Measurements from ENCODE around the gene COMT. TPM values are rescaled to one million over a fixed set of nuclear protein-coding genes. Genes with fewer than 3 reads are reported as not detected.

COMT gene
- total RNA-seq, 1 experiment from 2014 or later = 30.8 TPM

DNA sequence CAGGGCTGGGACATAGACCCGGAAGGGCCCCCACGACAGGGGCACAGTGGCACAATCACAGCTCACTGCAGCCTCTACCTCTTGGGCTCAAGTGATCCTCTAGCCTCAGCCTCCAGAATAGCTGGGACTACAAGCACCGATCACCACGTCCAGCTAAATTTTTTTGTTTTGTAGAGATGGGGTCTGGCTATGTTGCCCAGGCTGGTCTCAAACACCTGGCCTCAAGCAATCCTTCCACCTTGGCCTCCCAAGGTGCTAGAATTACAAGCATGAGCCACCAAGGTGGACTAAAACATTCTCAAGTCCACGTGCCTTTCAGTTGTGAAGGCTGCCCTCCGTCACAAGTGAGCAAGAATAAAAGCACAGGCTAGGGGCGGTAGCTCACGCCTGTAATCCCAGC lies 10.1 kb upstream of the COMT start:
- Mint-ChIP-seq H3K9me3 (peaks cover 19% of the 10 kb centered on the region), H3K36me3 (peaks cover 19% of the 10 kb centered on the region), H3K4me1 (no peaks in the 10 kb centered on the region), H3K27me3 (ENCODE audit: low read depth) (peaks cover 4% of the 10 kb centered on the region), H3K4me3 (no peak overlapping the region), H3K27ac (no peak overlapping the region)
- ATAC-seq (no peak), DNase-seq (ENCODE audit: low spot score) (no peak)
- POLR2A ChIA-PET = no interaction called here
- CTCF ChIA-PET = interaction anchor here (0.7 kb wide), 1 partner anchor 239 kb away, joined by 4 read pairs; no protein-coding TSS in a partner anchor
- TF ChIP-seq, protein P1, sequence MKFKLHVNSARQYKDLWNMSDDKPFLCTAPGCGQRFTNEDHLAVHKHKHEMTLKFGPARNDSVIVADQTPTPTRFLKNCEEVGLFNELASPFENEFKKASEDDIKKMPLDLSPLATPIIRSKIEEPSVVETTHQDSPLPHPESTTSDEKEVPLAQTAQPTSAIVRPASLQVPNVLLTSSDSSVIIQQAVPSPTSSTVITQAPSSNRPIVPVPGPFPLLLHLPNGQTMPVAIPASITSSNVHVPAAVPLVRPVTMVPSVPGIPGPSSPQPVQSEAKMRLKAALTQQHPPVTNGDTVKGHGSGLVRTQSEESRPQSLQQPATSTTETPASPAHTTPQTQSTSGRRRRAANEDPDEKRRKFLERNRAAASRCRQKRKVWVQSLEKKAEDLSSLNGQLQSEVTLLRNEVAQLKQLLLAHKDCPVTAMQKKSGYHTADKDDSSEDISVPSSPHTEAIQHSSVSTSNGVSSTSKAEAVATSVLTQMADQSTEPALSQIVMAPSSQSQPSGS (CRISPR knock-in tag; IDR thresholded peaks at IDR 0.05; ENCODE audit: borderline replicate concordance, low read depth) = no peak
- TF ChIP-seq NR1H2 (CRISPR knock-in tag; IDR thresholded peaks at IDR 0.05) (no peak), CREM (CRISPR knock-in tag; IDR thresholded peaks at IDR 0.05) (no peak), SP1 (CRISPR knock-in tag; conservative IDR thresholded peaks at IDR 0.05) (no peak)

DNA sequence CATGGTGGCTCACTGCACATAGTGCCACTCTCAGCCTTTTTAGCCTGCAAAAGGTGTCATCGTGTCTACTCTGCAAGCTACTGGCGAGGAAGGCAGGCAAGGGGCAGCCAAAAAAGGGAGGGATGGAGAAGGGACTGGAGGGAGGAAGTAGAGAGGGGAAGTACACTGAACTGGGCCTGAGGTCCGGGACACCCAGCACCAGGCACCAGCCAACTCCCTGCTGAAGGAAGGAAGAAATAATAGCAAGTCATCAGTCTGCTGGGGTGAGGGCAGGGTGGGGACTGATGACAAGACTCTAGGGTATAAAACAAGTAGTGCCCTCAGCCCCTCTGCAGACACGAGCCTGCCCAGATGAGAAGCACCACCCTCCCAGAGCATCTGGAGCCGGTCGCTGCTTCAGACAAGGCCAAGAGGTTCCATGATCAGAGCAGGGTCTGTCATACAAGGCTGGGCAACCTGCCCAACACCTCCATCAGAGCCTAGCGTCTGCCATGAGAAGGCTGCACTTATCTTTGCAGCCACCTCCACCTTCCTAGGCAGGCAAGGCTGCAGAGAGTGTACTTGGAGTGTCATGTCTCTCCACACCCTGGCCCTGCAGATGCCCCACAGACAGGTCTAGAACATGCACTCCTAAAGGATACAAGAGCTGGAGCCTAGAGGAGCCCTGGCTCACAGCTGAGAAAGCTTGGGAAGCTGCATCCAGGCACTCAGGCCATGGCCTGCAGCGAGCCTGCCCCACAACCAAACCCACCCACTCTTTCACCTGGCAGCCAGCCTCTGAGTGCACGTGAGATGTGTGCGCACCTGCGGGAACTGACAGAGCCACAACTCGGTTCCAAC lies 9.0 kb upstream of the COMT start:
- no peak for TF ChIP-seq SMAD3 (CRISPR knock-in tag; IDR thresholded peaks at IDR 0.05; ENCODE audit: borderline replicate concordance)
- TF ChIP-seq GABPB1 (CRISPR knock-in tag; IDR thresholded peaks at IDR 0.05) = no peak
- ChIA-PET CTCF (no interaction called here), POLR2A (no interaction called here)
- peaks cover 28% of the 10 kb centered on the region for H3K9me3 Mint-ChIP-seq
- no peak for ATAC-seq
- H3K4me1 Mint-ChIP-seq = no peaks in the 10 kb centered on the region
- H3K27ac Mint-ChIP-seq = no peak overlapping the region
- H3K4me3 Mint-ChIP-seq = no peak overlapping the region
- H3K27me3 Mint-ChIP-seq (ENCODE audit: low read depth) = peaks cover 7% of the 10 kb centered on the region
- no peak for DNase-seq (ENCODE audit: low spot score)
- peaks cover 28% of the 10 kb centered on the region for H3K36me3 Mint-ChIP-seq

GRCh38 chr22:19933341-19934241 lies 8.0 kb upstream of the COMT start:
- Mint-ChIP-seq H3K27me3 (ENCODE audit: low read depth) (peaks cover 7% of the 10 kb centered on the region), H3K27ac (no peak overlapping the region), H3K4me1 (no peaks in the 10 kb centered on the region), H3K36me3 (peaks cover 28% of the 10 kb centered on the region), H3K4me3 (no peak overlapping the region), H3K9me3 (peaks cover 28% of the 10 kb centered on the region)
- ATAC-seq = no peak
- POLR2A ChIA-PET = interaction anchor here (0.6 kb wide), 1 partner anchor 13 kb away, joined by 3 read pairs; no protein-coding TSS in a partner anchor
- TF ChIP-seq FOXK1 (CRISPR knock-in tag; IDR thresholded peaks at IDR 0.05) (no peak), PRRX2 (CRISPR knock-in tag; IDR thresholded peaks at IDR 0.05) (no peak), ATF1 (CRISPR knock-in tag; IDR thresholded peaks at IDR 0.05) (no peak), OVOL2 (CRISPR knock-in tag; IDR thresholded peaks at IDR 0.05; ENCODE audit: borderline replicate concordance) (no peak), ZNF121 (CRISPR knock-in tag; IDR thresholded peaks at IDR 0.05) (no peak), TEAD1 (CRISPR knock-in tag; IDR thresholded peaks at IDR 0.05) (no peak), MXD4 (CRISPR knock-in tag; IDR thresholded peaks at IDR 0.05; ENCODE audit: borderline replicate concordance) (no peak), NFE2L1 (CRISPR knock-in tag; IDR thresholded peaks at IDR 0.05) (no peak), JAZF1 (CRISPR knock-in tag; IDR thresholded peaks at IDR 0.05) (no peak), PRDM15 (CRISPR knock-in tag; IDR thresholded peaks at IDR 0.05) (no peak), ATF3 (CRISPR knock-in tag; conservative IDR thresholded peaks at IDR 0.05) (no peak), ZMAT4 (CRISPR knock-in tag; IDR thresholded peaks at IDR 0.05) (no peak), IRF2 (CRISPR knock-in tag; IDR thresholded peaks at IDR 0.05; ENCODE audit: borderline replicate concordance, low read depth) (no peak)
- TF ChIP-seq, protein P2, sequence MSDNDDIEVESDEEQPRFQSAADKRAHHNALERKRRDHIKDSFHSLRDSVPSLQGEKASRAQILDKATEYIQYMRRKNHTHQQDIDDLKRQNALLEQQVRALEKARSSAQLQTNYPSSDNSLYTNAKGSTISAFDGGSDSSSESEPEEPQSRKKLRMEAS (CRISPR knock-in tag; IDR thresholded peaks at IDR 0.05) = no peak
- TF ChIP-seq, protein P3, sequence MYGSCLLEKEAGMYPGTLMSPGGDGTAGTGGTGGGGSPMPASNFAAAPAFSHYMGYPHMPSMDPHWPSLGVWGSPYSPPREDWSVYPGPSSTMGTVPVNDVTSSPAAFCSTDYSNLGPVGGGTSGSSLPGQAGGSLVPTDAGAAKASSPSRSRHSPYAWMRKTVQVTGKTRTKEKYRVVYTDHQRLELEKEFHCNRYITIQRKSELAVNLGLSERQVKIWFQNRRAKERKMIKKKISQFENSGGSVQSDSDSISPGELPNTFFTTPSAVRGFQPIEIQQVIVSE (CRISPR knock-in tag; IDR thresholded peaks at IDR 0.05; ENCODE audit: borderline replicate concordance) = no peak
- TF ChIP-seq, protein P4, sequence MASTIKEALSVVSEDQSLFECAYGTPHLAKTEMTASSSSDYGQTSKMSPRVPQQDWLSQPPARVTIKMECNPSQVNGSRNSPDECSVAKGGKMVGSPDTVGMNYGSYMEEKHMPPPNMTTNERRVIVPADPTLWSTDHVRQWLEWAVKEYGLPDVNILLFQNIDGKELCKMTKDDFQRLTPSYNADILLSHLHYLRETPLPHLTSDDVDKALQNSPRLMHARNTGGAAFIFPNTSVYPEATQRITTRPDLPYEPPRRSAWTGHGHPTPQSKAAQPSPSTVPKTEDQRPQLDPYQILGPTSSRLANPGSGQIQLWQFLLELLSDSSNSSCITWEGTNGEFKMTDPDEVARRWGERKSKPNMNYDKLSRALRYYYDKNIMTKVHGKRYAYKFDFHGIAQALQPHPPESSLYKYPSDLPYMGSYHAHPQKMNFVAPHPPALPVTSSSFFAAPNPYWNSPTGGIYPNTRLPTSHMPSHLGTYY (CRISPR knock-in tag; IDR thresholded peaks at IDR 0.05) = no peak
- no peak for DNase-seq (ENCODE audit: low spot score)
- CTCF ChIA-PET = interaction anchor here (0.6 kb wide), 1 partner anchor 29 kb away, joined by 4 read pairs; no protein-coding TSS in a partner anchor

Measured in WTC11 (cell line).